Cerebellar nuclear complex (tissue), 1 donor: ENCODE measurements around the gene SMC3.
A peak's percentile ranks its signal among the peaks of the same experiment; 100 is the strongest.
"Not testable (repeated sequence)": the region's sequence is repeated elsewhere in the genome, so short reads cannot be mapped to it uniquely, and the experiment has no call there.

Experiments used
- DNase-seq, 2 experiments: peaks; one replicate each; lab custom pipeline; 2025; lab: John Stamatoyannopoulos, UW

SMC3 gene

GRCh38 chr10:110584006-110584405 lies 16.5 kb downstream of the SMC3 start:
- DNase-seq = no peak

GRCh38 chr10:110591760-110592159 lies 24.3 kb downstream of the SMC3 start:
- no peak for DNase-seq

- DNase-seq = no peak
Observed at GRCh38 chr10:110597476-110597875, 30.0 kb downstream of the SMC3 start.

GRCh38 chr10:110600487-110601101 lies 33.1 kb downstream of the SMC3 start:
- DNase-seq = no peak

- no peak for DNase-seq
Observed at GRCh38 chr10:110601581-110601980, 34.1 kb downstream of the SMC3 start.

GRCh38 chr10:110608087-110608486 lies 40.6 kb downstream of the SMC3 start:
- DNase-seq = no peak

- no peak for DNase-seq
Observed at GRCh38 chr10:110609605-110610004, 42.1 kb downstream of the SMC3 start.

- DNase-seq = peak in 1 of 2 experiments; percentile 15
Observed at GRCh38 chr10:110610308-110610774, 42.8 kb downstream of the SMC3 start.

- DNase-seq = not testable (repeated sequence)
Observed at GRCh38 chr10:110610781-110611180, 43.3 kb downstream of the SMC3 start.

GRCh38 chr10:110612087-110612486 lies 44.6 kb downstream of the SMC3 start:
- no peak for DNase-seq

- DNase-seq = no peak
Observed at GRCh38 chr10:110612629-110613028, 45.1 kb downstream of the SMC3 start.

- DNase-seq = no peak
Observed at GRCh38 chr10:110613341-110613995, 46.0 kb downstream of the SMC3 start.

- no peak for DNase-seq
Observed at GRCh38 chr10:110613996-110614495, 46.6 kb downstream of the SMC3 start.

- no peak for DNase-seq
Observed at GRCh38 chr10:110615057-110615747, 47.7 kb downstream of the SMC3 start.

GRCh38 chr10:110616493-110617033 lies 49.1 kb downstream of the SMC3 start:
- DNase-seq = no peak

GRCh38 chr10:110617425-110618229 lies 50.1 kb downstream of the SMC3 start:
- no peak for DNase-seq

- DNase-seq = no peak
Observed at GRCh38 chr10:110618230-110618610, 50.7 kb downstream of the SMC3 start.

GRCh38 chr10:110619514-110620397 lies 52.3 kb downstream of the SMC3 start:
- DNase-seq = no peak

GRCh38 chr10:110620398-110620719 lies 52.9 kb downstream of the SMC3 start:
- no peak for DNase-seq

- not testable (repeated sequence) for DNase-seq
Observed at GRCh38 chr10:110623316-110623715, 55.8 kb downstream of the SMC3 start.

- no peak for DNase-seq
Observed at GRCh38 chr10:110625356-110625894, 57.9 kb downstream of the SMC3 start.
